ENCODE data around the gene SMOC2. TPM values are rescaled to one million over a fixed set of nuclear protein-coding genes. Genes with fewer than 3 reads are reported as not detected.

SMOC2 gene
- total RNA-seq, 1 donor from 2014 or later = not detected

DNA sequence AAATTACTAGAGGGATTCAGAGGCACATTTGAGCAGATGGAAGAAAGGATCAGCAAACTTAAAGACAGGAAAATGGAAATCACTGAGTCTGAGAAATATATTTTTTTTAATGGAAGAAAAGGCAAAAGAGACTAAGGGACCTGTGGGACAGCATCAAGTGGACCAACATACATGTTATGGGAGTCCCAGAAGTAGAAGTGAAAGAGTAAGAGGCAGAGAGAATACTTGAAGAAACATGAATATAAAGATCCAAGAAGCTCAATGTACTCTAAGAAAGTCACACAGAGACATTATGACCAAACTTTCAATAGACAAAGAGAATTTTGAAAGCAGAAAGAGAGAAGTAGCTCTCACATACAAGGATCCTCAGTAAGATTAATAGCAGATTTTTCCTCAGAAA, 39.5 kb downstream of the SMOC2 start:
- no peak for DNase-seq (ENCODE audit: low read depth, low spot score)

- DNase-seq (ENCODE audit: low read depth, low spot score) = no peak
Measured at GRCh38 chr6:168485818-168486217, 44.8 kb downstream of the SMOC2 start.

- DNase-seq (ENCODE audit: low read depth, low spot score) = no peak
Measured at GRCh38 chr6:168490757-168491156, 49.8 kb downstream of the SMOC2 start.

- no peak for DNase-seq (ENCODE audit: low read depth, low spot score)
Measured at GRCh38 chr6:168493976-168494375, 53.0 kb downstream of the SMOC2 start.

DNA sequence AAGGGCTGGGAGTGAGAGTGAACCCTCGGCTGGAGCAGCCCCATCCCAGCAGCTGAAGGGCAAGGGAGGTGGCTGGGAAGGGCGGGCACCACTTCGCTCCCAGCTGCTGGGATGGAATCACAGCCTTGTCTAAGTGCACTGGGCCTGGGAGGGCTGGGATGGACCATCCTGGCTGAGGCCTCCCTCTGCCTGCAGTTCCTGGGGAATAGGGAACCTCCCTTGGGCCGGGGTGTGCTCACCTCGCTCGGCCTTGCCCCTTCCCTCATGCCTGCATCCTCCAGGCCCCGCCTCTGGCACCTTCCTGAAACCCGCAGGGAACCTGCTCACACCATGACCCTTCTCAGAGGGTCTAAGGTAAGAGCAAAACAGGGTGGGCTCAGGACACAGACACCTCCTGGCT, 53.7 kb downstream of the SMOC2 start:
- DNase-seq (ENCODE audit: low read depth, low spot score) = no peak

GRCh38 chr6:168495133-168495532, 54.1 kb downstream of the SMOC2 start:
- DNase-seq (ENCODE audit: low read depth, low spot score) = no peak

DNA sequence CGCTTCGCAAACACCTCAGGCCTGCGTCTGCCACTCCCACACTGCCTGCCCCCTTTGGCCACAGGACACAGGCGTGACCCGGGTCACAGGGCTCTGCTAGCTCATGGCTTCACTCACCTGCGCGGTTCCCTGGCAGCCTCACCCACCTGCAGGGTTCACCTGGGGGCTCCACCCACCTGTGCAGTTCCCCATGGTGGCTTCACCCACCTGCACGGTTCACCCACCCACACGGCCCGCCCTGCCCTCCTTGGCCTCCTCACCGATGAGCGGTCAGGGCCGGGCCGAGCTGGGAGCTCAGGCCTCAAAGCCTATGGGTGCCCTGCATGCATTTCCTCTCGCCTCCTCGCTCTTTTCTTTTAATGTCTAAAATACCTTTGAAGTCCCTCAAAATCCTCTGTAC, 54.7 kb downstream of the SMOC2 start:
- no peak for DNase-seq (ENCODE audit: low read depth, low spot score)

DNA sequence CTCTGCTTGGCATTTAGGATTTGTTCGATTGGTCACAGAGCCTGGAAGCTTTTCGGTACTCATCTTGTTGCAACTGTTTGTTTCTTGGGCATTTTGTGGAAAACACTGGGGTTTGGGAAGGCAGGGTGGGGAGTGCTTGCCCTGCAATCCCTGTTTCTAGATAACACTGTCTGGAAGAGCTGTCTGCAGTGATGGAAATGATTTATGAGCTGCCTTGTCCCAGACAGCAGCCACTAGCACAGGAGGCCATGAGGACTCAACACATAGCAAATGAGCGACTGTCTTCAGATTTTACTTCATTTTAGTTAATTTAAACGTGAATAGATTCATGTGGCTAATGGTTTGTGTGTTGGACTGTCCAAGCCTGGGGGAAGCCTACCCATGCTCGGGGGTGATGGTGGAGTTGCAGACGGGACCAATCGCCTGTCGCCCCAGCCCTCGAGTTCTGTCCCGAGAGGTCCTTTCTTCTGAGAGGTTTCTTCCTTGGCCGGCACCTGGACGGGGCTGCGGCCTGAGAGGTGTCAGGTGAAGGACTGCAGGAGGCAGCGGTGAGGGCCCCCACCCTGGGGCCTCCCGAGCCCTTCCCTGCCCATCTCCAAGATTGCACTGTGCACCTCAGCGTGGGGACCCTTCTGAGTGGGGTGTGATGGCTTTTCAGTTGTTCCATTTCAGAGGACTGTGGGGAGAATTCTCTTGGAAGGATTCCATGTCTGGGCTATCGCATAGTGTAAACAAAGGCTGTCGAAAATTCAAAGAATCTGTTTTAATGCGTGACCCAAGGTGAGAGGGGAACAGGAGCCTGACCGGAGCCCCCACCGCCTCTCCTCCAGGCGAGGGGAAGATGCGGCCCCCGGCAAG, 55.4 kb downstream of the SMOC2 start:
- DNase-seq (ENCODE audit: low read depth, low spot score) = no peak

DNA sequence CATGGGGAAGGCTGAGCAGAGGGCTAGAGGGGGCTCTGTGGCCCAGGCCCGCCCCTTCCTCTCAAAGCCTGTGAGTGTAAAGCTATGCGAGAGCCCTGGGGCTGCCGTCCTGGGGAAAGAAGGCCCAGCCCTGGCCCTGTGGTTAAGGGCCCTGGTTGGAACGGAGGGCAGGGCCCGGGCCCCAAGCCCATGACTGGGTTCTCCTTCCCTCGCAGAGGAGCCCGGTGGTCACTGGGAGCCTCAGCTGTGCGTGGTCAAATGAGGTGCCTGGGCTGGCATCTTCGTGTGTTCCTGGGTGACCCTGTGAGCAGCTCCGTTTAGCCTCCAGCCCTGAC, 56.0 kb downstream of the SMOC2 start:
- no peak for DNase-seq (ENCODE audit: low read depth, low spot score)

DNA sequence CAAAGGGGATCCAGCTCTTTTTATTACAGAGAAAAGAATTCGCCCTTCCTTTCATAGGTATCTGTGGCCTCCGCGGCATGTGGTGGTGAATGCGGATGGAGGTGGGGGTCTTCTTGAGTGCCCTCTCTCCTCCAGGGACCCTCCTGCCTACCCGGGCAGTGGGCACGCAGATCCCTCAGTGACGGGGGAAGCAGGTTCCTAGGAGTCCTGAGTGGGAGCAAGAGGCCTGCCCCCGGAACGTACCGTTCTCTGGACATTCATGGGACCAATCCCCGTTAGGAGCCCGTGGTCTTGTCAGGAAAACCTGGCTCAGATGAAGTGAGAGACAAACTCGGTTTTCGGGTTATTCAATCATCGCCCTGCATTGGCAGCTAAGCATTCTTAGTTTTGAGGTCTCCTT, 56.4 kb downstream of the SMOC2 start:
- no peak for DNase-seq (ENCODE audit: low read depth, low spot score)

GRCh38 chr6:168498161-168498843, 57.3 kb downstream of the SMOC2 start:
- DNase-seq (ENCODE audit: low read depth, low spot score) = no peak

GRCh38 chr6:168499045-168499650, 58.2 kb downstream of the SMOC2 start:
- no peak for DNase-seq (ENCODE audit: low read depth, low spot score)

DNA sequence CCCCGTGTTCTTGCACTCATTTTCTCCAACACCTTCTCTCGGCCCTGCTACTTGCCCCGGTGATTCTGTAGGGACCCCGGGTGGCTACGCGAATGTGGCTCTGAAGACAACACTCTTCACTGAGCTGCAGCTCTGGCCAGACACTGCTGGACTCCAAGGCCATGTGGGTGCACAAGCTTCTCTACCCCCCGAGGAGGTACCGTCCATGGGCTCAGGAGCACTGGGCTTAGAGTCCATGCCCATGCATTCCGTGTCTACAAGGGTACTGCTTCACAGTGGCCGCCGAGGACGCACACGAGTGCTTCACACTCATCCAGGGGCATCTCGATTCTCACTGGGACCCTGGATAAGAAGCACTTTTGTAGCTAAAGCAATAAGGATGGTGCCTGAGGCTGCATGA, 59.5 kb downstream of the SMOC2 start:
- DNase-seq (ENCODE audit: low read depth, low spot score) = no peak

GRCh38 chr6:168501561-168501960, 60.6 kb downstream of the SMOC2 start:
- no peak for DNase-seq (ENCODE audit: low read depth, low spot score)

GRCh38 chr6:168504366-168504765, 63.4 kb downstream of the SMOC2 start:
- DNase-seq (ENCODE audit: low read depth, low spot score) = no peak

GRCh38 chr6:168506460-168506859, 65.5 kb downstream of the SMOC2 start:
- DNase-seq (ENCODE audit: low read depth, low spot score) = no peak

DNA sequence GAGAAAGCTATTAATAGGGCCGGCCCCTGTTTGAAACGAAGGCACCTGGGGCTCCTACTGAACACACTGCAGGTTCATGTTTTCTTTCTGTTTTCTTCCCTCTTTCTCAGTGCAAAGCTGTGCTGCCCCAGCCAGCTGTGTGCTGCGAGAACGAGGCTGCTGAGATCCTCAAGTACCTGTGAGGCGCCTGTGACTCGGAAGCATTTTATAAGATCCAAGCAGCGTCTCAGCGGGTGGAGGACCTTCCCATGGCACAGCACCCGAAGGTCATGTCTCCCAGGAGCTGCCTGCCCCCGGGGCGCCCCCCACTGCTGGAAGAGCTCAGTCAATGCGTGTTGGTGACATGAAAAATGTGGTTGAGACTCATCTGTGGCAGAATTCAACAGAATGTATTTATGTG, 66.3 kb downstream of the SMOC2 start:
- no peak for DNase-seq (ENCODE audit: low read depth, low spot score)

DNA sequence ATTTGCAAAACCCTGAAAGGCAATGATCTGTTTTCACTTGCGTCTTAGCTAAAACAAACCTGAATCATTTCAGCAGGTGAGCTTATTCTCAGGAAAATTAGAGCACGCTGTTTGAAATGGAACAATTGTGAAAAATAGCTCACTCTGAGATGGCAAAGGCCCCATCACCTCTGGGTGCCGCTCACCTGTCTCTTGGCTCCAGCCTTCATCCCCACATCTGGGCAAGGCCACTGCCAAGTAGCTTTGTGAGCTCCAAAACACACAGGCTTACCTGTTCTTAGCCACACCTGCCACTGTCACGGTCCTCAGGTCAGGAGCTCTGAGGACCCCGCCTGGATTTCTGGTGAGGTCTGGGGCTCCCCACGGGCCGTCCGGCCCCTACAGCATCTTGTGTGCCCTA, 66.7 kb downstream of the SMOC2 start:
- no peak for DNase-seq (ENCODE audit: low read depth, low spot score)

GRCh38 chr6:168508903-168509302, 67.9 kb downstream of the SMOC2 start:
- DNase-seq (ENCODE audit: low read depth, low spot score) = no peak

GRCh38 chr6:168513766-168514165, 72.8 kb downstream of the SMOC2 start:
- DNase-seq (ENCODE audit: low read depth, low spot score) = no peak

DNA sequence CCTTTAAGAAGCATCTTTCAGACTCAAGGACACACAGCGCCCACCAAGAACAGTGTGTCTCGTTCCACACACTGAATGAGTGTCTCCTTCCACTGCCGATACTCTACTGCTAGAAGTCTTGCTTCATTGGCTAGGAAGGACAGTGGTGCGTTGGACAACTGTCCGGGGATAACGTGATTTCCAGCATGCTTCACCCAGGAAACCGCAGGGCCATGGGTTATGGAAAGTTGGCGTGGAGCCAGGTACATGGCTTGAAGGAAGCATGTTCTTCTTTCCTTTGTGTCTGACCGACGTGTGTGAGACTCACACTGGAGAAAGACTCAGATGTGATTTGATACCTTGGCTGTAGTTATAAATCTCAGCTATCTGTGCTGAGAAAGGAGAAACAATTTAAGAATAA, 73.2 kb downstream of the SMOC2 start:
- no peak for DNase-seq (ENCODE audit: low read depth, low spot score)

- DNase-seq (ENCODE audit: low read depth, low spot score) = no peak
Measured at GRCh38 chr6:168515376-168515775, 74.4 kb downstream of the SMOC2 start.
